NCI-H128 (cell line): ENCODE results near the gene MORC4.

Experiments
- DNase-seq: peaks from one replicate; lab custom pipeline; 2025; ENCODE audit not compliant: unreplicated experiment; lab: John Stamatoyannopoulos, UW

Gene MORC4

DNA sequence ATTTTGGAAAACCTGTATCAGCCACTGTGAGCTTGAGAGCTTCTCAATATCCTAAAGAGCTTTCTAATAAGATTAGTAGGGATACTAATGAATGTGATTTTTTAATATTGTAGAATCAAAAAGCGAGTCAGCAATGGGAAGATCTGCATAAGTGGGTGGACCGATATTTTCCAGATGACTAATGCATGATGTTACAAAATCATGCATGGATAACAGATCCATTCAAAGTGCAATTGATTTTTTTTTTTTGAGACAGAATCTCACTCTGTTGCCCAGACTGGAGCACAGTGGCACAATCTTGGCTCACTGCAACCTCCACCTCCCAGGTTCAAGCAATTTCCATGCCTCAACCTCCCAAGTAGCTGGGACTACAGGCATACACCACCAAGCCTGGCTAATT is 87.1 kb downstream of the MORC4 start:
- no peak for DNase-seq

DNA sequence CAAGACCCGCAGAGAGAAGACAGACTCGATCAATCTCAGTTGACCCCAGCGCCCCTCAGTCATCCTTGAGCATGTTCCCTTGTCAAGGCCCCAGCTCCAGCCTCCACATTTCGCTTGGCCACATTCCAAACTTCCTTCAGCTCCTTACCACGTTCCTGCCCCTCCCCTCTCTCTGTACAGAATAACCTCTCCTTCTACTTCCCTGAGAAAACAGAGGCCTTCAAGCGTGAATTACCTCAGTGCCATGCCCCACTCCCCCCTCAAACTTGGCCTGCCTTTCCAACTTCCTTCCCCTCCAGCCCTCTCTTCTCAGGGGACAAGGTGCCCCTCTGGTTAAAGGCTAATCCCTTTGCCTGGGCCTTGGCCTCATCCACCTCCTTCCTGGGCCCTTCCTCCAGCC is 93.7 kb downstream of the MORC4 start:
- no peak for DNase-seq

DNA sequence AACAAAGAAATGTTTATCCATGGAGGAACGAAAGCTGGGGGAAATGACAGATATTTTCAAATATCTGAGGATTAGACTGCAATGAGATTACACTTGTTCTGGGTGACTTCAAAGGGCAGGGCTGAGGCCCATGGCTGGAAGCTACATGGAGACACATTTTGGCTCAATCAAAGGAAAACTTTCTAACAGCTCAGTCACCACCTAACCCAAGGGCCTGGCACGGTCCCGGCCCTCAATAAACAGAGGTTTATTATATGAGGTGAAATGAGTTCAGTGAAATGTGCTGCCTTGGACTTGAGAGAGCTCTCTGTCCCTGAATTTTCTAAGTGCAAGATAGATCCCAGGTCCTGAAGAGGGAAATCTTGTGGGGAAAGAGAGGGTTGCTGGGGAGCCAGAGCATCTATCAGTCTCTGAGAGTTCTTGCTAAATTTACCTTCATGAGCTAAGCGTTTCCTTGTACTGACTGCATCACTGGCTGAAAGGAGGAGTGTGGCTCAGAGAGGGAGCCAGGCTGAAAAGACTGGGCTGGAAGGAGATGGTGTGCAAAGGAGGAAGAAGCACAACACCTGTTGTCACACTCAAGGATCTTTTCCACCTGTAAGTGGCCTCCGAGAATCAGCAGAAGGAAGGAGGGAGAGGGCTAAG is 94.8 kb downstream of the MORC4 start:
- DNase-seq, result no peak

DNA sequence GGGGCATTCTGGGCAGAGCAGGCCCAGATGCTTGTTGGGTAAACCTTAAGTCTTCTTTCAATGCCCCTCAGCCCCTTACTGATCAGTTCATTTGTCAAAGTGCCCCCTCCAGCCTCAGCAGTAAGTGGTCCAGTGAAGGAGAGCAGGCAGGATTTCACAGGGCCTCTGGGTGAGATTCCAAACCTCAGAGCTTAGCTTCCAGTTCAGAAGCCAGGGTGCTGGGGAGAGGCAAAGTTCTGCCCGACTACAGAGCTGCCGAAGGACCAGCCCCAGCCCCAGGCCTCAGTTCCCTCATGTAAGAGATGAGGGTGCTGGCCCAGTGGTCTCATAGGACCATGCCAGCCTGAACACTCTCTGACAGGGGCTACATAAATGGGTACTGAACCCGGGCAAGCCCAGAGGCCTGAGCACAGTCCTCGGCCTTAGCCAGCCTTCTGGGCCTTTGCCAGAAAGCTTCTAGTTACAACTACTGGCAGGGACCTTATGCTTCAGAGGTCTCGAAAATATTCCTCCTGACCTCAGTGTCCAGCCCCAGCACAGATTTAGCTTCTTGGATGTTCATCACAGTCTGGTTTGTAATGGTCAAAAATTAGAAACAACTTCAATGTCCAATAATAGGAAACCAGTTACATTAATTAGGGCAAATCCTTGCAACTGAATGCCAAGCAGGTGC is 96.0 kb downstream of the MORC4 start:
- no peak for DNase-seq

DNA sequence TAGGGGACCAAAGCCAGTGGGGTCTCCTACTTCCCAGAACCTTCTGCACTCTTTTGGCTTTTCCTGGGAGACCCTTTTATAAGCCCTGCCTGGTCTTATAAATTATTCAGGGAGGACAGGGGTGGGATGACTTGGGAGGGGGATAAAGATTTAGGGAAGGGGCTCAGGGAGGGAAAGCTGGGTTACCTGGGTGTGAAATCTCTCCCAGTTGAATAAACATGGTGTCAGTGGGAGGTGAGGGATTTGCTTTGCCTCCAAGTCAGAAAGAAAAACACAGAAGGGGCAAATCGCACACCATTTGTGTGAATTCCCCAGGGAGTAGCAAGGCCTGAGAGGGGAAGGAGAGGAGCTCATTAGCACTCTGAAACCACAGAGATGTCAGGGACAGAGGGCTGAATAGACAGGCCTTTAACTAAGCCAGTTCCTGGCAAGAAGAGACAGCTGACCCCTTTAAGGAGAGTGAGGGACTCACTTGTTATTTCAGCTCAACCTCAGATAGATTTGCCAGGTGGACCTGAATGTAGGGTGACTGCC is 96.7 kb downstream of the MORC4 start, which contains the start of gene RIPPLY1:
Gene RIPPLY1 (minus strand): TSS at position 51 of the 534 bp plus-strand sequence. CDS start 54 bp downstream, outside the sequence.
- DNase-seq, result no peak

DNA sequence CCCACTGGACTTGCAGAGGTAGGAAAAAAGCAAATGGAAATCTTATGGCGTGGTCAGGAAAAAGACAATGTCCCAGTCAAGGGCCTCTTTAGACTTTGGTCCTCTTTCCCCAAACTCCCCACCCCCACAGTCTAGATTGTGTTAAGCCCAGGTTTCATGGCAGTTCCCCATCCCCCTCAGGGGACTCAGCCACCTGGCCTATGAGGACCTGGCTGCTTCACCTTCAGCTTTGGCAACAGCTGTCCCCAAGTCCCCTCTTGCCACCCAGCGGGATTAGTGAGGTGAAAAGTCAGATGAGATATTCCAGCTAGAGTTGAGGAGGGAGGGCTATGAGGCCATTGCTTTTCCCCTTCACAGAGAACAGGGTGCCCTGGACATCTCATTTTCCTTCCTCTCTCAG is 97.3 kb downstream of the MORC4 start:
- DNase-seq, result no peak

DNA sequence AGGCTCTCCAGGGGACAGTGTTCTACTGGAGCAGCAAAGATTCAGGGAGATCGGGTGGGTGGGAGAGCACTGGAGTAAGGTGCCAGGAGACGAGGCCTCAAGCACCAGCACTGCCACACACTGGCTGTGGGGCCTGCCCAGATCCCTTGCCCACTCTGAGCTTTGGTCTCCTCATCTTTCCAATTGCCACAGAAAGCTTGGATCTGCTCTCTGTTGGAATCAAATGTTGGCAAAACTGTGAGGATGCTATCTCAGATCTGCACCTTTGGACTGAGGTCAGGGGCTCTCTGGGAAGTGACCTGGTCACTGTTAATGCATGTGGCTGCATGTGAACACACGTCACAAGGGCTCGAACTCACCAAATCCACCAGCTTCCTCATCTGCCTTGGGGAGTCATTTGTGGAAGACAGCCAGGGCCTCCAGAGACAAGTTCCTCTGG is 98.2 kb downstream of the MORC4 start:
- no peak for DNase-seq

DNA sequence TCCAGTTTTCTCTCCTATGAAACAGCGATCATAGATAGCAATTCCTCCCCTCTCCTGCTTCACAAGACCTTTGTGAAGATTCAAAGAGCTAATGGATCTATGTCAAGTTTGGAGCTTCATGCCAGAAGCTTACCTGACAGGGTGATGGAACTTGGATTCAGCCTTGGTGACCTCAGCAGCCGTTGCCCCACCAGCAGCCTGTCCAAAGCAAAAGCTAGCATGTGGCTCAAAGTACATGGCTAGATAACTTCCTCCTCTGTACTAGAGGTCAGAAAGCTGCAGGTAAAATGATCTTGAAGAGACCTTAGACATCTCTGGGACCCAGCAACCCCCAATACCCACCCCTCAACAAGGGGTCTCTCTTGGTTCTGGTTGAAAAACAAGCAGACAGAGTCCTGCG is 98.7 kb downstream of the MORC4 start:
- no peak for DNase-seq

DNA sequence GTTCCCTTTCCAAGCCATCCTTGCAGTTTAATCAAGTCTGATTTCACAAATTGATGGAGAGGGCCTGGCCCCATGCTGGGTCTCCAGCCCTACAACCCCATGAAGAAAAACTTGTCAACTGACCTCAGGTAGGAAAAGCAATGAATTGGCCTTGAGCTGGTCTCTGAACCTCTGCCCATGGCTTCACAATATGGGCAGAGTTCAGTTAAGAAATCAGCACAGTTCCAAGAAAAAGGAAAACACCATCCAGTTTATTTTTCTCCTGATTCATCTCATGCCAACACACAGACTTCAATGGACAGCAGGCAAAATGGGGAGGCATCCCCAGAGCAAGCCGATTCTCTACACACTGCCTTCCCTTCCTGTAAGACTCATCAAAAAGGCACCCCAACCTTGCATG is 100.2 kb downstream of the MORC4 start:
- DNase-seq, result no peak

DNA sequence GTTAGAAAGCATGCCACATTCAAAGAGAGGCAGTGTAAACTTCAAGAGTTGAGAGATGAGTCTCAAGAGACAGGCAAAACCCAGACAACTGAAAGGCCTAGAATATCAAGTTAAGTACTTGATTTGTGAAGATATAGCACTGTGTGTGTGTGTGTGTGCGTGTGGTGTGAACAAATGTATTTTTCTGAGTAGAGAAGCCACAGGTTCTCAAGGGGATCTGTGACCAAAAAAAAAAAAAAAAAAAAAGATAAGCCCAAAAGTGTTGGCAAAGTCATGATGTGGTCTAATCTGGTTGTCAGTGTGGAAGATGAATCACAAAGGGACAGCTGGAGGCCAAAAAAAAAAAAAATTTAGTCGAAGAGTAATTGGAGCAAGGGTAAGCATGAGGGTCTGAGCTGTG is 100.7 kb downstream of the MORC4 start:
- DNase-seq, result no peak

DNA sequence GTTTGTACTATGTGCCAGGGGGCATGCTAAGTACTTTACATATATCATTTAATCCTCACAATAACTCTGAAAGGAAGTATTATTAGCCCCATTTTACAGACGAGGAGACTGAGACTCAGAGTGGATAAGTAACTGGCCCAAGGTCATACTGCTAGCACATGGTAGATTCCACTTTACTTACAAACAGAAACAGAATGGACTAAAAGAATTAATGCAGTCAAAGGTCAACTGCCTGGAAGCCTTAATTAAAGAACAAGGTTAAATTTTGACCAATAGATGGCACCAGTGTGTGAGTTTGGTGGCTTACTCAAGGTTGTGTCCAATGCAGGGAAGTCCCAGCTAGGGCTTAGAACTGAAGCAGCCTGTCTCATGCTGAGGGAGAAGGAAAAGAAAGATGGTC is 101.5 kb downstream of the MORC4 start:
- peak; percentile 1 for DNase-seq

DNA sequence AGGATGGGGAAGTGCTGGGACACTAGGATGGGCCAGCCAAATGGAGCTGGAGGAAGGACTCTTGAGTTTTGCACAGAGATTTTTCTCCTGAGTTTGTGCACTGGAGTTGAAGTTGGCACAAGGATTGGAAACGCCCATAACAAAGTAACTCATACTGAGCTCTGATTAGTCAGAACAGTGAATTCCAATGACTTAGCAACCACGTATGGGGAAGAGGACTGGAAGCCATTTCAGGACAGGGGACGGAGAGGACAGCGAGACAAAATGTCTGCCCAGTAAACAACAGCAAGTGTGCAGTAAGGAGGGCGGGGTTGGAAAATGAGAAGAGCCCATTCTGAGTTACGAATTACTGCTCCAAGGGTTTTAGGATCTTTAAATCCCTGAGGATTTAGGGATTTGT is 102.8 kb downstream of the MORC4 start:
- no peak for DNase-seq

DNA sequence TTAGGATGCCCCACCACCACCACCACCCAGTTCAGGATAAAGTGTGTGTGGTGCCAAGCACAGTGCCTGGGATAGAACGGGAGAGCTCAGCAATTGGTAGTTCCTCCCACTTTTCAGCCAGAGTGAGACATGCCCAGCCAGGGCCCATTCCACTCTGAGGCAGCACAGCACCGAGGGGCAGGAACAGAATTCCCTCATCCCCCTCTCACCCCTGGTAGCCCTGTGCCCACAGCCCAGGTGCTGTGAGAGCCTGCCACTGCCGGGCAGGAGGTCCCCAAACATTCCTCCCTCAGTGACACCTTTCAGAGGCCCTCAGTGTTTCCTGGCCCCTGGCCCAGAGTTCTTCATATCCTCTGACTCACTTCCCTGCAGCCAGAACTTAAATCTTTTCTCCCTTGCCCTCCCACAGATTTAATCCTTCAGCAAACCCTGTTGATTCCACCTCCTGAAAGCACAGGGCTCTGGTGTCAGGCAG is 105.0 kb downstream of the MORC4 start:
- no peak for DNase-seq

DNA sequence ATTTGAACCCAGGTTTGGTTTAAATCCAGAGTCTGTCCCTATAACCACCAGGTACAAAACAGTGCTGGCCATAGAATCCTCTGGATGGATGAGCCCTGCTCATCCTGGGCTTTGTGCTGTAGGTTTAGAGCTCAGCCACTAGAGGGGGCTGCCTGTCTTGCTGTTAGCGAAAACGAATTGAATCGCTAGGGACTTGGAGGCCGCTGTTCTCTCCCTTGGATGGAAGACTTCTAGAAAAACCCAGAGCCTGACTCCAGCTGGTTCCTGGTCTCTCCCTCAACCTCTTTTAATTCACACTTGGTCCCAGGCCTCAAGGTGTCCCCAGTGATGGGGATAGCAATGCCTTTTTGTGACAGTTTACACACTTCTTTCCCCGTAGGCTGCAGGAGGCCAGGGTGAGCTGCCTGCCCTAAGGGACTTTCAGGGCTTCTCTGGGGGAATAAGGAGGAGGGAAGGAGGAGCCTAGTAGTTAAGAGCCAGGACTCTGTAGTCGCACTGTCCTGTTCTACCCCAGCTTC is 105.6 kb downstream of the MORC4 start:
- DNase-seq, result peak; percentile 5

DNA sequence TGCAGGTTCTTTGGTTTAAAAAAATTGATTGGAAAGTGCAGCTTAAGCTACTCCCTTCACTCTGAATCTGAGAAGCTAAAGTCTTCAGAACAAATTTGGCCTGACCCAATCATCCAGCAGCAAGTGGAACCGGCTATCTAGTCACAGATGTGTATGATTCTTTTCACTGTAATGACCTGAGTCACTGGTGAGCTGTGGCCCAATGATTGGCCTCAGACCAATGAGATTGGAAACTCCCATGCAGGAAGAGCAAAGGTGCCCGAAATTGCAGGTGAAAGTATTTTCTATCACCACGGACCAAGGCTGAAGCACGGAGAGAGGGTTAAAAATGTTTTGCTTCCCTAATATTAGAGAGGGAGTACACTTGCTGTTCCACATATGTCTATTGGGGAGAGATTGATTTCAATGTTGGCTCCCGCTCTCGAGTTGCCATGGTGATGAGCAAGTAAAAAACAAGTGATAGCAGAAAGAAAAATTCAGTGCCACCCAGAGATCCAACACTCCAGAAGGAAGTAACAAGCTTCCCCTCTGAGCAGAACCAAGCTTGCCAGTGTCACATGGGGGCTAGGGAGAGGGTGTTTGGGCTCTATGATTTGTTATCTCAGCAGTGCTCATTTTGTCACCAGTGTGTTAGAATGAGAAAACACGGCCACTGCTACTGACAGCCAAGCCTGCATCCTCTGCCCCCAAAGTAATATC is 108.1 kb downstream of the MORC4 start:
- no peak for DNase-seq
